NOMO-1 treated with dmso at 0.1 percent for 144 hours (cell line): Measurements from ENCODE around the gene ZNF532.
A peak's percentile ranks its signal among the peaks of the same experiment; 100 is the strongest.
"Not testable (repeated sequence)": the region's sequence is repeated elsewhere in the genome, so short reads cannot be mapped to it uniquely, and the experiment has no call there.

Experiments
- DNase-seq: peaks from one replicate; lab custom pipeline; 2025; ENCODE audit not compliant: unreplicated experiment; lab: John Stamatoyannopoulos, UW

The ZNF532 gene

GRCh38 chr18:58847383-58848071 lies 17.1 kb upstream of the ZNF532 start:
- DNase-seq, result no peak

- no peak for DNase-seq
Observed at GRCh38 chr18:58848685-58849084, 16.0 kb upstream of the ZNF532 start.

GRCh38 chr18:58850786-58851469 lies 13.7 kb upstream of the ZNF532 start:
- no peak for DNase-seq

GRCh38 chr18:58851856-58852255 lies 12.8 kb upstream of the ZNF532 start:
- no peak for DNase-seq

- no peak for DNase-seq
Observed at GRCh38 chr18:58852629-58853028, 12.0 kb upstream of the ZNF532 start.

- DNase-seq, result no peak
Observed at GRCh38 chr18:58853561-58853960, 11.1 kb upstream of the ZNF532 start.

GRCh38 chr18:58855521-58855920 lies 9.2 kb upstream of the ZNF532 start:
- not testable (repeated sequence) for DNase-seq

GRCh38 chr18:58856881-58857280 lies 7.8 kb upstream of the ZNF532 start:
- DNase-seq, result no peak

GRCh38 chr18:58858591-58859468 lies 5.8 kb upstream of the ZNF532 start:
- DNase-seq, result no peak

GRCh38 chr18:58859907-58860306 lies 4.8 kb upstream of the ZNF532 start:
- no peak for DNase-seq

GRCh38 chr18:58860747-58861231 lies 3.9 kb upstream of the ZNF532 start:
- no peak for DNase-seq

- no peak for DNase-seq
Observed at GRCh38 chr18:58861353-58861752, 3.3 kb upstream of the ZNF532 start.

- DNase-seq, result no peak
Observed at GRCh38 chr18:58861861-58862301, 2.8 kb upstream of the ZNF532 start.

- no peak for DNase-seq
Observed at GRCh38 chr18:58862356-58862755, 2.3 kb upstream of the ZNF532 start.

GRCh38 chr18:58862851-58863538 lies 1.7 kb upstream of the ZNF532 start:
- DNase-seq, result no peak

- peak; percentile 14 for DNase-seq
Observed at GRCh38 chr18:58863539-58864145, 1.0 kb upstream of the ZNF532 start.

GRCh38 chr18:58865033-58865590 lies 435 bp downstream of the ZNF532 start:
- no peak for DNase-seq

GRCh38 chr18:58865701-58866065 lies 1.0 kb downstream of the ZNF532 start:
- no peak for DNase-seq

GRCh38 chr18:58866066-58866772 lies 1.5 kb downstream of the ZNF532 start:
- DNase-seq, result no peak

GRCh38 chr18:58866773-58867150 lies 2.1 kb downstream of the ZNF532 start:
- no peak for DNase-seq
